IPS DF 6.9 (cell line): ENCODE results near the gene ETV6.

Experiments
- DNase-seq: peaks from one replicate; pipeline ENCODE4 v3.0.0-alpha.2; 2013; ENCODE audit warnings: low read depth, low spot score
- H3K27ac ChIP-seq: one replicate; pipeline ENCODE4 v1.5.1; 2013; ENCODE audit warnings: low read length, control low read depth
- H3K27me3 ChIP-seq: 2 replicates; pipeline ENCODE4 v1.6.1; 2013; ENCODE audit warnings: mild to moderate bottlenecking, low read length; ENCODE audit not compliant: control insufficient read depth, insufficient read depth
- H3K36me3 ChIP-seq: 2 replicates; pipeline ENCODE4 v1.6.1; 2013; ENCODE audit warnings: low read length; ENCODE audit not compliant: control insufficient read depth, insufficient read depth
- H3K4me1 ChIP-seq: 2 replicates; pipeline ENCODE4 v1.6.1; 2013; ENCODE audit warnings: low read length; ENCODE audit not compliant: control insufficient read depth, insufficient read depth
- H3K4me3 ChIP-seq: 2 replicates; pipeline ENCODE4 v1.5.1; 2013; ENCODE audit warnings: mild to moderate bottlenecking, low read length
- H3K9me3 ChIP-seq: 2 replicates; pipeline ENCODE4 v1.6.1; 2013; ENCODE audit warnings: low read length, inconsistent platforms; ENCODE audit not compliant: control insufficient read depth, insufficient read depth
- WGBS: extraction: QIAGEN DNeasy Blood & Tissue Kit; methylation state at CpG from one replicate; pipeline ENCODE4 v1.1.7; 2013; ENCODE audit warnings: mixed read lengths, missing lambda C conversion rate; ENCODE audit not compliant: insufficient read length, insufficient coverage; 5-methylcytosine and 5-hydroxymethylcytosine counted together

ETV6 gene

GRCh38 chr12:11755302-11755930 is 105.9 kb downstream of the ETV6 start:
- Histone ChIP-seq H3K4me3 (no peak overlapping the region), H3K27me3 (no peaks in the 10 kb centered on the region), H3K4me1 (peaks cover 10% of the 10 kb centered on the region), H3K9me3 (no peaks in the 10 kb centered on the region), H3K27ac (no peak overlapping the region), H3K36me3 (no peaks in the 10 kb centered on the region)
- WGBS = no CpG with 5 or more reads among the region's 5 CpGs
- no peak for DNase-seq

GRCh38 chr12:11756022-11756421 is 106.5 kb downstream of the ETV6 start:
- no peak for DNase-seq
- Histone ChIP-seq H3K27me3 (no peaks in the 10 kb centered on the region), H3K27ac (no peak overlapping the region), H3K4me3 (no peak overlapping the region), H3K9me3 (no peaks in the 10 kb centered on the region), H3K36me3 (no peaks in the 10 kb centered on the region), H3K4me1 (peaks cover 10% of the 10 kb centered on the region)
- whole genome bisulfite sequencing = no CpG with 5 or more reads among the region's 2 CpGs

- no peaks in the 10 kb centered on the region for H3K27me3 ChIP-seq
- H3K36me3 ChIP-seq = no peaks in the 10 kb centered on the region
- no peaks in the 10 kb centered on the region for H3K9me3 ChIP-seq
- WGBS = no CpG with 5 or more reads among the region's 6 CpGs
- H3K4me1 ChIP-seq = peaks cover 10% of the 10 kb centered on the region
- DNase-seq = no peak
- H3K4me3 ChIP-seq = no peak overlapping the region
- no peak overlapping the region for H3K27ac ChIP-seq
These were observed 107.0 kb downstream of the ETV6 start for GRCh38 chr12:11756523-11756922.

- H3K36me3 ChIP-seq = no peaks in the 10 kb centered on the region
- H3K4me1 ChIP-seq = peaks cover 10% of the 10 kb centered on the region
- no peak overlapping the region for H3K27ac ChIP-seq
- no peaks in the 10 kb centered on the region for H3K27me3 ChIP-seq
- no peak overlapping the region for H3K4me3 ChIP-seq
- DNase-seq = no peak
- no peaks in the 10 kb centered on the region for H3K9me3 ChIP-seq
- whole genome bisulfite sequencing = no CpG with 5 or more reads among the region's 7 CpGs
These were observed 107.6 kb downstream of the ETV6 start for GRCh38 chr12:11757095-11757494.

GRCh38 chr12:11757531-11757930 is 108.1 kb downstream of the ETV6 start:
- no peaks in the 10 kb centered on the region for H3K36me3 ChIP-seq
- H3K27me3 ChIP-seq = no peaks in the 10 kb centered on the region
- no CpG with 5 or more reads among the region's 6 CpGs for WGBS
- no peak overlapping the region for H3K4me3 ChIP-seq
- no peak overlapping the region for H3K27ac ChIP-seq
- no peak for DNase-seq
- H3K9me3 ChIP-seq = no peaks in the 10 kb centered on the region
- peaks cover 7% of the 10 kb centered on the region; the same call in 1 of the 2 replicates for H3K4me1 ChIP-seq

GRCh38 chr12:11758087-11758486 is 108.6 kb downstream of the ETV6 start:
- H3K27me3 ChIP-seq = no peaks in the 10 kb centered on the region
- no peak for DNase-seq
- H3K4me1 ChIP-seq = peaks cover 7% of the 10 kb centered on the region; the same call in 1 of the 2 replicates
- H3K9me3 ChIP-seq = no peaks in the 10 kb centered on the region
- no peak overlapping the region for H3K27ac ChIP-seq
- WGBS = no CpG with 5 or more reads among the region's 4 CpGs
- no peaks in the 10 kb centered on the region for H3K36me3 ChIP-seq
- no peak overlapping the region for H3K4me3 ChIP-seq

GRCh38 chr12:11758510-11759493 is 109.3 kb downstream of the ETV6 start:
- no peak for DNase-seq
- Histone ChIP-seq H3K27ac (no peak overlapping the region), H3K4me3 (no peak overlapping the region), H3K36me3 (no peaks in the 10 kb centered on the region), H3K9me3 (no peaks in the 10 kb centered on the region), H3K27me3 (no peaks in the 10 kb centered on the region), H3K4me1 (0 out of 2 replicates have a peak, but pooled peaks cover 1% of the 10 kb centered on the region)
- no CpG with 5 or more reads among the region's 14 CpGs for WGBS

GRCh38 chr12:11759494-11759878 is 110.0 kb downstream of the ETV6 start:
- Histone ChIP-seq H3K4me3 (no peak overlapping the region), H3K27ac (no peak overlapping the region), H3K9me3 (no peaks in the 10 kb centered on the region), H3K4me1 (0 out of 2 replicates have a peak, but pooled peaks cover 1% of the 10 kb centered on the region), H3K36me3 (no peaks in the 10 kb centered on the region), H3K27me3 (no peaks in the 10 kb centered on the region)
- no CpG with 5 or more reads among the region's 5 CpGs for whole genome bisulfite sequencing
- DNase-seq = no peak

- Histone ChIP-seq H3K4me1 (0 out of 2 replicates have a peak, but pooled peaks cover 1% of the 10 kb centered on the region), H3K27me3 (no peaks in the 10 kb centered on the region), H3K9me3 (no peaks in the 10 kb centered on the region), H3K36me3 (no peaks in the 10 kb centered on the region), H3K4me3 (no peak overlapping the region), H3K27ac (no peak overlapping the region)
- no CpG with 5 or more reads among the region's 3 CpGs for WGBS
- DNase-seq = no peak
These were observed 110.4 kb downstream of the ETV6 start for GRCh38 chr12:11759899-11760298.

GRCh38 chr12:11761869-11762567 is 112.5 kb downstream of the ETV6 start:
- Histone ChIP-seq H3K4me1 (peaks cover 4% of the 10 kb centered on the region; the same call in 1 of the 2 replicates), H3K27me3 (no peaks in the 10 kb centered on the region), H3K9me3 (no peaks in the 10 kb centered on the region), H3K36me3 (0 out of 2 replicates have a peak, but pooled peaks cover 2% of the 10 kb centered on the region), H3K27ac (no peak overlapping the region), H3K4me3 (no peak overlapping the region)
- DNase-seq = no peak
- no CpG with 5 or more reads among the region's 8 CpGs for WGBS
